DND-41 (cell line): ENCODE measurements around the gene PTPRJ.

Experiments used
- ATAC-seq: fragments of 200-7000 bp; cut with Tn5 transposase; 3 replicates; pipeline ENCODE4 v1.9.1; 2021; ENCODE audit warnings: low read depth; ENCODE audit not compliant: insufficient read depth
- DNase-seq: peaks from one replicate; pipeline ENCODE4 v3.0.0-alpha.2; 2020
- H2AFZ ChIP-seq: 2 replicates; pipeline ENCODE4 v1.6.0; 2012; ENCODE audit warnings: low read depth, low read length
- H3K27ac ChIP-seq: 2 replicates; pipeline ENCODE4 v1.5.1; 2012; ENCODE audit warnings: low read length, inconsistent platforms
- H3K27me3 ChIP-seq: fragments of 200-600 bp; sonication (generic); 2 replicates; pipeline ENCODE4 v1.6.0; 2012; ENCODE audit warnings: low read length, mild to moderate bottlenecking, inconsistent platforms; ENCODE audit not compliant: insufficient read depth, poor library complexity
- H3K36me3 ChIP-seq: 2 replicates; pipeline ENCODE4 v1.5.1; 2012; ENCODE audit warnings: low read length, inconsistent platforms; ENCODE audit not compliant: insufficient read depth
- H3K4me1 ChIP-seq: 2 replicates; pipeline ENCODE4 v1.5.1; 2012; ENCODE audit warnings: mild to moderate bottlenecking, low read length; ENCODE audit not compliant: insufficient read depth
- H3K4me2 ChIP-seq: 2 replicates; pipeline ENCODE4 v1.6.0; 2012; ENCODE audit warnings: mild to moderate bottlenecking, moderate library complexity, low read length, inconsistent platforms; ENCODE audit not compliant: insufficient read depth
- H3K4me3 ChIP-seq, 2 experiments: fragments of 200-600 bp in 1 of 2; shearing (Covaris generic) in 1 of 2; 2 replicates each; pipeline ENCODE4 v1.5.1; 2012 to 2016; ENCODE audit warnings: inconsistent platforms in 2 of 2, low read length in 2 of 2, mild to moderate bottlenecking in 2 of 2, low read depth in 1 of 2, moderate library complexity in 1 of 2
- H3K79me2 ChIP-seq: 2 replicates; pipeline ENCODE4 v1.6.0; 2012; ENCODE audit warnings: low read length, inconsistent platforms; ENCODE audit not compliant: insufficient read depth
- H3K9ac ChIP-seq: 2 replicates; pipeline ENCODE4 v1.6.0; 2012; ENCODE audit warnings: low read depth, mild to moderate bottlenecking, inconsistent platforms, low read length, moderate library complexity
- H3K9me3 ChIP-seq: 2 replicates; pipeline ENCODE4 v1.5.1; 2012; ENCODE audit warnings: low read length, moderate library complexity, mild to moderate bottlenecking, inconsistent platforms; ENCODE audit not compliant: insufficient read depth, severe bottlenecking
- H4K20me1 ChIP-seq: 2 replicates; pipeline ENCODE4 v1.6.0; 2012; ENCODE audit warnings: low read length; ENCODE audit not compliant: insufficient read depth
- CTCF ChIP-seq: IDR thresholded peaks from 2 replicates; pipeline ENCODE4 v1.5.1; 2012; ENCODE audit warnings: borderline replicate concordance, low read length, moderate library complexity, mild to moderate bottlenecking; ENCODE audit not compliant: poor library complexity, severe bottlenecking; ENCODE audit errors: extremely low read depth
- EZH2 ChIP-seq: IDR thresholded peaks from 3 replicates; pipeline ENCODE4 v1.6.1; 2012; ENCODE audit warnings: borderline replicate concordance, low read depth, mild to moderate bottlenecking, moderate library complexity, low read length, inconsistent platforms; ENCODE audit not compliant: severe bottlenecking

Gene PTPRJ

GRCh38 chr11:48123254-48123875 lies 143.0 kb downstream of the PTPRJ start:
- no peak overlapping the region for H3K27ac ChIP-seq
- no peaks in the 10 kb centered on the region for H3K36me3 ChIP-seq
- DNase-seq (no peak), ATAC-seq (no peak)
- H3K9me3 ChIP-seq = no peaks in the 10 kb centered on the region
- no peak overlapping the region for H3K4me3 ChIP-seq
- no peak overlapping the region for H3K9ac ChIP-seq
- no peaks in the 10 kb centered on the region for H3K79me2 ChIP-seq
- H3K4me2 ChIP-seq = no peak overlapping the region
- H4K20me1 ChIP-seq = no peaks in the 10 kb centered on the region
- TF ChIP-seq EZH2 (no peak), CTCF (no peak)
- peaks cover 3% of the 10 kb centered on the region for H3K27me3 ChIP-seq
- H2AFZ ChIP-seq = no peak overlapping the region
- H3K4me1 ChIP-seq = no peaks in the 10 kb centered on the region

GRCh38 chr11:48123934-48124755 lies 143.8 kb downstream of the PTPRJ start:
- ATAC-seq (no peak), DNase-seq (no peak)
- no peak overlapping the region for H3K9ac ChIP-seq
- H3K79me2 ChIP-seq = no peaks in the 10 kb centered on the region
- H3K36me3 ChIP-seq = no peaks in the 10 kb centered on the region
- H4K20me1 ChIP-seq = no peaks in the 10 kb centered on the region
- peaks cover 3% of the 10 kb centered on the region for H3K27me3 ChIP-seq
- no peak overlapping the region for H3K4me3 ChIP-seq
- no peak overlapping the region for H3K27ac ChIP-seq
- no peaks in the 10 kb centered on the region for H3K9me3 ChIP-seq
- H3K4me2 ChIP-seq = no peak overlapping the region
- no peaks in the 10 kb centered on the region for H3K4me1 ChIP-seq
- TF ChIP-seq CTCF (no peak), EZH2 (no peak)
- no peak overlapping the region for H2AFZ ChIP-seq

GRCh38 chr11:48124880-48125279 lies 144.5 kb downstream of the PTPRJ start:
- Histone ChIP-seq H3K4me2 (no peak overlapping the region), H3K4me3 (no peak overlapping the region), H3K4me1 (no peaks in the 10 kb centered on the region), H3K27me3 (peaks cover 3% of the 10 kb centered on the region), H3K79me2 (no peaks in the 10 kb centered on the region), H3K9ac (no peak overlapping the region), H3K27ac (no peak overlapping the region), H3K36me3 (no peaks in the 10 kb centered on the region), H3K9me3 (no peaks in the 10 kb centered on the region), H2AFZ (no peak overlapping the region), H4K20me1 (no peaks in the 10 kb centered on the region)
- no peak for DNase-seq
- no peak for ATAC-seq
- no peak for TF ChIP-seq CTCF
- TF ChIP-seq EZH2 = no peak
